ENCODE measurements around the gene GDAP2.
"Not testable (repeated sequence)": the region's sequence is repeated elsewhere in the genome, so short reads cannot be mapped to it uniquely, and the experiment has no call there.

Gene GDAP2

GRCh38 chr1:117899801-117900200, 29.6 kb downstream of the GDAP2 start:
- no peak for DNase-seq

- no peak for DNase-seq
These were observed 31.9 kb downstream of the GDAP2 start for GRCh38 chr1:117897551-117897950.

- peak; percentile 51 for DNase-seq
These were observed 33.8 kb downstream of the GDAP2 start for GRCh38 chr1:117895482-117896114.

- no peak for DNase-seq
These were observed 35.3 kb downstream of the GDAP2 start for GRCh38 chr1:117894078-117894477.

- no peak for DNase-seq
These were observed 36.9 kb downstream of the GDAP2 start for GRCh38 chr1:117892512-117892911.

GRCh38 chr1:117890452-117890851, 39.0 kb downstream of the GDAP2 start:
- no peak for DNase-seq

- DNase-seq: no peak
These were observed 43.2 kb downstream of the GDAP2 start for GRCh38 chr1:117886101-117886795.

- no peak for DNase-seq
These were observed 45.8 kb downstream of the GDAP2 start for GRCh38 chr1:117883616-117884015.

- DNase-seq: no peak
These were observed 50.1 kb downstream of the GDAP2 start for GRCh38 chr1:117879284-117879683.

- no peak for DNase-seq
These were observed 51.6 kb downstream of the GDAP2 start for GRCh38 chr1:117877823-117878222.

- DNase-seq: no peak
These were observed 58.4 kb downstream of the GDAP2 start for GRCh38 chr1:117871013-117871412.

- DNase-seq: no peak
These were observed 67.7 kb downstream of the GDAP2 start for GRCh38 chr1:117861694-117862093.

- DNase-seq: no peak
These were observed 68.4 kb downstream of the GDAP2 start for GRCh38 chr1:117860896-117861610.

GRCh38 chr1:117859901-117860300, 69.5 kb downstream of the GDAP2 start:
- DNase-seq: no peak

GRCh38 chr1:117857418-117857817, 72.0 kb downstream of the GDAP2 start:
- DNase-seq: no peak

- no peak for DNase-seq
These were observed 76.4 kb downstream of the GDAP2 start for GRCh38 chr1:117852853-117853553.

- no peak for DNase-seq
These were observed 77.7 kb downstream of the GDAP2 start for GRCh38 chr1:117851687-117852086.

GRCh38 chr1:117846674-117847425, 82.6 kb downstream of the GDAP2 start:
- DNase-seq: no peak

GRCh38 chr1:117844478-117844877, 84.9 kb downstream of the GDAP2 start:
- DNase-seq: not testable (repeated sequence)

- no peak for DNase-seq
These were observed 85.6 kb downstream of the GDAP2 start for GRCh38 chr1:117843791-117844190.

GRCh38 chr1:117842408-117843170, 86.8 kb downstream of the GDAP2 start:
- DNase-seq: no peak

- no peak for DNase-seq
These were observed 88.2 kb downstream of the GDAP2 start for GRCh38 chr1:117841117-117841650.
